ENCODE data around the gene RABGAP1L. TPM values are rescaled to one million over a fixed set of nuclear protein-coding genes. Genes with fewer than 3 reads are reported as not detected.
A peak's percentile ranks its signal among the peaks of the same experiment; 100 is the strongest.
"Not testable (repeated sequence)": the region's sequence is repeated elsewhere in the genome, so short reads cannot be mapped to it uniquely, and the experiment has no call there.

Gene RABGAP1L
- total RNA-seq, 1 donor from 2014 or later: 29.5 TPM

DNA sequence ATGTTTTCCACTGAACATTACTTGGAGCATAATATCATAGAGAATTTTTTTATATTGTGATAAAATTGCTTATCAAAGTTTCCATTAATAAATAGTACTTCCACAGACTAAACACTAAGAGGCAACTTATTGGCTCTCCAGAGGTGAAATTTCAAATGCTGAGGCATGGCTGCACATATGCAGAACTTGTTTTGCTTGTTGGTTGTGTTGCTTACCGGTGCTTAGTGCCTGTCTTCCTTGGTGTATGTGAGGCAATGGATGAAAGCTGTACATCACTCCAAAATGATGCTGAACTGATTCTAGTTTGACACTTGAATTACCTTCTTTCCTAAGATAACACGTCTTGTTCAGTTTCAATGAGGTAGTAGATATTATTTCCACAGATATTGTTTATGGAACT lies 258.6 kb downstream of the RABGAP1L start:
- no peak for DNase-seq (ENCODE audit: extremely low read depth, low read depth, low spot score)

DNA sequence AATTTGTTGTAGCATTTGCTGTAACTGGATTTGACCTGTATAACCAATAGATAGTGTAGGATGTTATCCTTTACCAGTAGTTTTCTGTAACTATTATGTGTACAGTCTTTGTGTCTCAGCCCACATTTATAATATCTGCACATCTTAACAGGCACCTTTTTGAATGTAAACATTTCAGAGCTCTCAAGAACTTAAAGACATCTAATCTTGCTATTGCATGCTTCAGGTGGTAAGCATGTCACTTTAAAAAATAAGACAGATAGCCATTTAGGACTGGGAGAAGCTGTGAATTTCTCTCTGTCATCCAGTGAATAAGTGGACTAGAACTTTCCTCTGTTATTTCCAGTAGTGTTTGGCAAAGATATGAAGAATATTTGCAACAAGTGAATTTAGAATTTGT lies 265.8 kb downstream of the RABGAP1L start:
- no peak for DNase-seq (ENCODE audit: extremely low read depth, low read depth, low spot score)

DNA sequence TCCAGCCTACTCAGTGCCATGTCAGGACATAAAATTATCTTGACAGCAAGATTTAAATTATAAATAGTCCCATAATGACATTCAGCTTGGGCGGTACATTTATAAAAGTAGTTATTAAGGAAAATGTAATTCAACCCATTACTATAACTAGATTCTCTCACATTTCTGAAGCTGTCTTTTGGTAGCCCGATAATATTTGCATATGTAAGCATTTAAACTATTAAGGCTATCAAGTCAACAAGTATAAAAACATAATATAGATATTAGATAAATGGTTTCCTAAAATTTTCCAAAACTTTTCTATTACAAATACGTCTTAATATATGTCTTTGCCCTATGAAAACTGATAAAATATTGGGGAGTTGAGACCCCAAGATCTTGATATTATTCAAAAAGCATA lies 266.8 kb downstream of the RABGAP1L start:
- no peak for DNase-seq (ENCODE audit: extremely low read depth, low read depth, low spot score)

DNA sequence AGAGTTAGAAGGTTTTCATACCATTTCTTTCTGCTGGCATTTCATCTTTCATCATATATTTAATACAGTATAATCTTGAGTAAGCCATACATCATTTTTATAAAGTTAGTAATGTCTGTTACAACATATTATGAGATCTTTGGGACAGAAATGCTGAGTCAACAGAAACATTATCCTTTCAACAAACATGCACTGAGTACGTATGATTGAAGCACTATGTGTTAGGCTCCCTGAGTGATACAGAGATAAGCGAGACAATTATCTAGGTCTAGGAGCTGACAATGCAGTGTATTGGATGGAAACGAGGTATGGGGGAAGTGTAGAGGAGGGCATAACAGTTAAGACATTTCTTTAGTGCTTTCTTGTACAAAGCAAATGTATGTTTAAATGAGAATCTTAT lies 268.7 kb downstream of the RABGAP1L start:
- no peak for DNase-seq (ENCODE audit: extremely low read depth, low read depth, low spot score)

DNA sequence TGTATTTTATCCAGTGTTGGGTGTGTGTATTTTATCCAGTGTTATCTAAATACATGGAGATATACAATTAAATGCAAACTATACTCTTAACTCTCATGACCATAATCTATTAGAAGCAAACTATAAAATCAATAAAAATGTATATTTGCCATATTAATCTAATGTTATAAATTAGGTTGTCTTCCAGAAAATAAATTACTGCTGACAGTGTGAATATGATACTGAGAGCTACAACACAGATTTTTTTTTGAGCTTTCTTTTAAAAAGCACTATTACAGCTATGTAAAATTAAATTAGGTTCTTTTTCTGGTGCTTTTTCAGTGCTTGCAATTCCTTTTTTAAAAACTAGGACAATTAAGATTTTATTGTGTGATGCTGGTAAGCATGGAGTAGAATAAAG lies 269.4 kb downstream of the RABGAP1L start:
- no peak for DNase-seq (ENCODE audit: extremely low read depth, low read depth, low spot score)

DNA sequence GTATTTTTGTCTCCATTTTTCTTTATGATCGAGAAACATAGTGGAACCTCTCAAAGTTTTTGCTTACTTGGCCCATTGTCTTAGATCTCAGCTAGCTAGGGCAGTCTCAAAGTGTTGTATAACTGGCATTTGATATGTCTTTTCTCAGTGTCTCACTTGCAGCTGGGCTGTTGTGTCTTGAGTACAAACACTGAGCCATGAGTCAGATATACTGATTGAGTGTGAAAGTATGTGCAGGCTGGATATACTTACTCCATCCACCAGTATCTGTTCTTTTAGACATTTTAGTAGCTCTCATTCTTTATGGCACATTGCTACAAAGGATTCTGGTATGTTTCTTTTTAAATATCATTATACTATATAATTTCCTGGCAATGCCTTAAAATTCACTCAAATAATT lies 274.1 kb downstream of the RABGAP1L start:
- no peak for DNase-seq (ENCODE audit: extremely low read depth, low read depth, low spot score)

DNA sequence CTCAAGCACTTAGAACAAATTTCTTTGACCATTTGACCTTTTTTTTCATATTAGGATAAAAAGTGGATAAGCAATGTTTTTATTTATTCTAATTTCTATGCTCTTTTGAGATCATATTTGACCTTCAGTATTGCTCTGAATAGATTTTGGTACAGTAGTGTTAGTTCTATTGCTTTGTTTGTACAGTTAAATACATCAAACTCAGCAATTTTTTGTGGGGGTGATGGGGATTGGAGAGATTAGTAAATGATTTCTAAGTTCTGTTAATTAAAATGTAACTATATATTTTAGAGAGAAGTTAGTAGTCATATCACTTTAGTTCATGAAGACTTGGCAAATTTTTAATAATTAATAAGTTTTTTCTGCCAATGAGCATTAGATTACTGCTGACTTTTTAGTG lies 286.0 kb downstream of the RABGAP1L start:
- DNase-seq (ENCODE audit: extremely low read depth, low read depth, low spot score): no peak

DNA sequence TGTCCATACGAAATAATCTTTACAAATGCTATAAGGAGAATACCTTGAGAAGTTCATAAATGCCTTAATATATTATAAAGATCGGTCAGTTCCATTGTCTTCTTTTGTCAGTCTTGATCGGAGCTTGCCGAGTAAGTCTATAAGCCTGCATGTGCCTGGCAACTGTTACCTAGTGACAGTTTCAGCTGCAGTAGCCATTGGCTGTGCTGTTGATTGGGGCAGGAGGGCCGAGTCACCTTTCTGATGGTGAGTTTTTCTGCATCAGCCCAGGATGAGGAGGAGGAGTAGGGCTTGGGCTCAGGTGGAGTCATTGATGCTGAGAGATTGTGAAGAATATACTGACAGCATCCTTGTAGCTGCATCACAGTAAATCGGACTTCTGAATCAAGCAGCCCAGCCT lies 286.5 kb downstream of the RABGAP1L start:
- DNase-seq (ENCODE audit: extremely low read depth, low read depth, low spot score): no peak

DNA sequence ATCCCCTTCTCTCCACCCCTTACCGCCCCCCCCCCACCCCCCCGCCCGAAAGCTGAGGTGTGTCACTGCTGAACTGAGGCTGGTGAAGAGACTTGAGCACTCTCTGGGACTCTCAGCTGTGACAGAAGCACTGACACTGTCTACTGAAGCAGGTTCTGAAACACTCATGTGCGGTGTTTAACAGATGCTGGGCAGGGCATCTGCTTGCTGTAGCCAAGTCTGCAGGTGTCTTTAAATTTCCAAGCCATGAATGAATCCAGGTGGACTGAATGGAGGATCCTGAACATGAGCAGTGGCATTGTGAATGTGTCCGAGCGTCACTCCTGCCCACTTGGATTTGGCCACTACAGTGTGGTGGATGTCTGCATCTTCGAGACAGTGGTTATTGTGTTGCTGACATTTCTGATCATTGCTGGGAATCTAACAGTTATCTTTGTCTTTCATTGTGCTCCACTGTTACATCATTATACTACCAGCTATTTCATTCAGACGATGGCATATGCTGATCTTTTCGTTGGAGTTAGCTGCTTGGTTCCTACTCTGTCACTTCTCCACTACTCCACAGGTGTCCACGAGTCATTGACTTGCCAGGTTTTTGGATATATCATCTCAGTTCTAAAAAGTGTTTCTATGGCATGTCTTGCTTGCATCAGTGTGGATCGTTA lies 288.7 kb downstream of the RABGAP1L start, which contains the start of gene GPR52:
Gene GPR52, plus strand, starts transcription at position 99 of the 665 bp plus-strand sequence. Its CDS starts 148 bp downstream, at position 247.
- DNase-seq (ENCODE audit: extremely low read depth, low read depth, low spot score): no peak

DNA sequence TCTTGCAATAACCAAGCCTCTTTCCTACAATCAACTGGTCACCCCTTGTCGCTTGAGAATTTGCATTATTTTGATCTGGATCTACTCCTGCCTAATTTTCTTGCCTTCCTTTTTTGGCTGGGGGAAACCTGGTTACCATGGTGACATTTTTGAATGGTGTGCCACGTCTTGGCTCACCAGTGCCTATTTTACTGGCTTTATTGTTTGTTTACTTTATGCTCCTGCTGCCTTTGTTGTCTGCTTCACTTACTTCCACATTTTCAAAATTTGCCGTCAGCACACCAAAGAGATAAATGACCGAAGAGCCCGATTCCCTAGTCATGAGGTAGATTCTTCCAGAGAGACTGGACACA lies 289.2 kb downstream of the RABGAP1L start:
- DNase-seq (ENCODE audit: extremely low read depth, low read depth, low spot score): no peak

DNA sequence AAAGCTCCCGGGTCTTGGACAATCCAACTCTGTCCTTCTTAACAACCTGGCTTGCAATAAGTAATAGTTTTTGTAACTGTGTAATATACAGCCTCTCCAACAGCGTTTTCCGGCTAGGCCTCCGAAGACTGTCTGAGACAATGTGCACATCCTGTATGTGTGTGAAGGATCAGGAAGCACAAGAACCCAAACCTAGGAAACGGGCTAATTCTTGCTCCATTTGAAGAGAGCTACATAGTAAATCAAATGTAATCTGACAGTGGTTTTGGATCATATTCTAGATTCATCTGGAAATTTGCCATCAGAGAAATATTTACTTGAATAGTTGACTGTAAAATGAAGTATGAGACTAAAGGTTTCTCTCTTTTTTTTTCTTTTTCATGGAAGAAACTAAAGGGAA lies 289.7 kb downstream of the RABGAP1L start:
- peak; percentile 23 for DNase-seq (ENCODE audit: extremely low read depth, low read depth, low spot score)

DNA sequence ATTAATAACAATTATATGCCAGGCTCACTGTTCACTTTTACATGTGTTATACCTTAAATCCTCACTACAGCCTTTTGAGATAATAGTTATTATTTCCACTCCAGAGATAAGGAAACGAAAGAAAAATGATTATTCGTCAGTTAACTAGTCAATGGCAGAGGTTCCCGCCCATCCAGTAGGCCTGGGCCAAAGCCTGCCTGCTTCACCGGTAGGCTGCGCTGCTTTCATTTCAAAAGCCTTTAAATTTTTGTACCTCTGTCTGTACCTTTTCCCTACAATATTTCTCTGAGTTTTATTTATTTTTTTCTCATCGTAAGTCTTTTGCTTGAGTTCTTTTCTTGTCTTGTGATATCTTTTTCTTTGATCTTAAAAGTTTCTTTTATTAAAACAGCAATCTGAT lies 292.1 kb downstream of the RABGAP1L start:
- DNase-seq (ENCODE audit: extremely low read depth, low read depth, low spot score): no peak

DNA sequence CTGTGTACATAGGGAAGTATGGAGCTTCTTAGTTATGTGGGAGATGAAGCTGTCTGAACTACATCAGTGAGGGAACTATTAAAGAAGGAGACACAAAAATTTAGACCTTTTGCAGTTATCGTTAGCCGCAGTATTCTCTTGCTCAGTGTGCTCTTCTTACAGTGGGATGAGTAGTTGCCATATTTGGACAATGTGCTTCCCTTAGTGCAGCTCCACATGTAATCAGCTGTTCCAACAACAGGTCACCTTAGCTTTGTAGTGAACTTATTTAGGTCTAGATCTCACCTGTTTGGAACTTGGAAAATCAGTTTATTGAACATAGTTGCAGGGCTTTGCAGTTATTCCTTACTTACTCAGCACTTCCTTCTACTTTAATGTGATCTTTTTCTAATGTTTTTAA lies 306.5 kb downstream of the RABGAP1L start:
- no peak for DNase-seq (ENCODE audit: extremely low read depth, low read depth, low spot score)

DNA sequence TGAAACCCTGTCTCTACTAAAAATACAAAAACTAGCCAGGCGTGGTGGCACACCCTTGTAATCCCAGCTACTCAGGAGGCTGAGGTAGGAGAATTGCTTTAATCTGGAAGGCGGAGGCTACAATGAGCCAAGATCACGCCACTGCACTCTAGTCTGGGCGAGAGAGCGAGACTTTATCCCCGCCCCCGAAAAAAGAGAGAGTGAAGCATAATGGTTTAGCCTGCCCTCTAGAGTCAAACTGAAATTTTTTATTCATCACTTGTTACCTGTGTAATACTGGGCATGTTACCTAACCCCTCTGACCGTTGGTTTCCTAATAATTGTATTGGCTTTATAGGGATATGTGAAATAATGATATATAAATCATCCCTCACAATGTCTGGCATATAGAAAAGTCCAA lies 307.3 kb downstream of the RABGAP1L start:
- no peak for DNase-seq (ENCODE audit: extremely low read depth, low read depth, low spot score)

DNA sequence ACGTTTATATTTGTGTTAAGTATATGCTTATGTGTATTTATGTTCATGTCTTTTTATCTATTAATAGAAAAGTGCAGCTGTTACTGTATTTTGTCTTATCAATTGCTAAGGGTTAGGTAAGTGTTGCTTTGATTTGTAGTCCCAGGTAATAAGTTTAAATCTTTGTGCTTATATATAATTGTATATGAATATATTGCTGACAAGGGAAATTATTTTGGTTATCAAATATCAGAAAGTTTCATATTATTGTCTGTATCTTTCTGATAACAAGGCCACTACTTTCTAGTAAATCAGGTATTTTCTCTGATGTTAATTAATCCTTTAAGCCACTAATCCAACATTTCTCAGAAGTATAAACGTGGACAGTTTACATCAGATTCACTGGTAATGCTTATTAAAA lies 309.7 kb downstream of the RABGAP1L start:
- no peak for DNase-seq (ENCODE audit: extremely low read depth, low read depth, low spot score)

DNA sequence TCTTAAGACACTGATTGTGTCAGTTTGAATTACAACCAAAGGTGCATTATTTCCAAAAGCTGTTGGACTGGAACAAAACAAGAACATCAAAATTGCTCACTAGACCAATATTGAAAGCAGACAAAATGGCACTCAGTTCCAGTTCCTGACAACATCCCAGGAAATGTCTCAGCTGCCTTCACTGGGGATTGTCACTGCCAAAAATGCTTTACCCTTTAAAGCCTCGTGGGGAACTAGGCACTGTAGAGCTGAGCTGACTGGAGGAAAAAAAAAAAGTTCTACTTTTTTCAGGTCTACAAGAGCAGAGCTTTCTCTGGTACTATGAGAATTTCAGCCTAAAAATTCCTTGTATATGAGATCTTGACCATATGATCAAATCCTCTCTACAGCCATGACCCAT lies 310.4 kb downstream of the RABGAP1L start:
- DNase-seq (ENCODE audit: extremely low read depth, low read depth, low spot score): no peak

DNA sequence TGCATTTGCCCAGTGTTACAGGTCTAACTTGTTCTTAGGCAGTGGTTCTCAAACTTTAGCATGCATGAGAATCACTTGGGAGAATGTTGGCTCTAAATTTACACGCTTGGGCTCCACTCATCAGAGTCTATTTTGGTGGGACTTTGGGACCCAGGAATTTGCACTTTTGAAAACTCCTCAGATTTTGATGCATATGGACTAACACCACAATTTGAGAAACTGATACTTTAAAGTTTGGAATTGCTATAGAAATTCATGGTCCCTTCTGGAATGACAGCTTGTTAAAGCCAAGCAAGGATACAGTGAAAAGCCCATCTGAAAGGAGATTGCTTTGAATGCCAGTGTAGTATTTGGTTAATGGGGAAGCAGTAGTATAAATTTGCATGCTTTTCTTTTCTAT lies 320.0 kb downstream of the RABGAP1L start:
- no peak for DNase-seq (ENCODE audit: extremely low read depth, low read depth, low spot score)

DNA sequence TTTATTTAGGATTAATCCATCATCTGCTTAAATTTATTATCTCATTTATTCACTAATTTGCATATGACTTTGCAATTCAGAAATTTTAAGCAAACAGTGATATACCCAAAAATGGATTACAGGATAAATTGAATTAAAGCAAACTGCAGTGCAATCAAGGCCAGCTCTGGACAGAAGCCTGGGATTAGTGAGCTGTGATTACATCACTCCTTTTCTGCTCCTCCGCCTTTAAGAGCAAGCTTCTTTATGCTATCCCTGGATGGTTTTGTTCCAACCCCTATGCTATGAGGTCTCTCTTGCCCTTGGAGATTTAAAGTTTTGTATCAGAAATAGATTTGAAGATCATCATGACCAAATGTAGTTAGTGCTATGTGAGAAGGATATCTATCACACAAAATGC lies 321.0 kb downstream of the RABGAP1L start:
- DNase-seq (ENCODE audit: extremely low read depth, low read depth, low spot score): no peak

DNA sequence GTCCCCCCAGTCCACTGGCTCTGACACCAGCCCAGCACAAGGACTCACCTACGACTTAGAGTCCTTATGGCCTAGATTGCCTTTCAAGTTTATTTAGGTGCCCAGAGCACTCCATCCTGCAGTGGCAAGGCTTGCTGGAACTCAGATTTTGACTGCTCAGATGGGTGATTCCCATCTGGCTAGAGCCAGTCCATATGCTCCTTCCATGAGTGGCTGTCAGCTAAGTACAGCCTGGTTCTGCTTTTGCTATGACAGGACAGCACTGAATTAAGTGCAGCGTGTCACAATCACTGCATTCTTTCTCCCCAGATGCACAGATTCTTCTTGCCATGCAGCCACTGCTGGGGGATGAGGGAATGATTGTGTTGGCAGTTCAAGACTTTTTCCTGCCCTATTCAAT lies 332.3 kb downstream of the RABGAP1L start:
- DNase-seq (ENCODE audit: extremely low read depth, low read depth, low spot score): no peak

DNA sequence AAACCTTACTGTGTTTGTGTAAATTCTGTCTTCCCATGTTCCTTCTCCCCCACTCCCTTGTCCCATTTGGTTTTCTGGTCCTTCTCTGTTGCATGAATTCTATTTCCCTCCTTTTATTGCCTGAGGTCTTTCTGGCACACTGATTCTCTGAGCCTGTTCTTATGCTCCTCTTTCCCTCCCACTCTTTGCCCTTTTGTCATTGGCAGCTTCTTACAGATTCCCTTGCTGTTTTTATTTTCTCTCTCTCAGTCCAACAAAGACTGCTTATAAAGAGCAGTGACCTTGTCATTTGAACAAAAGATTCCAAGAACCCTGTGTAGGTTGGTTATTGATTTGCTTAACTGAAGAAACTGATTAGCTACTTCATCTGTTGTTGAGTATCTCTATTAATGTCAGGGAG lies 338.2 kb downstream of the RABGAP1L start:
- no peak for DNase-seq (ENCODE audit: extremely low read depth, low read depth, low spot score)

DNA sequence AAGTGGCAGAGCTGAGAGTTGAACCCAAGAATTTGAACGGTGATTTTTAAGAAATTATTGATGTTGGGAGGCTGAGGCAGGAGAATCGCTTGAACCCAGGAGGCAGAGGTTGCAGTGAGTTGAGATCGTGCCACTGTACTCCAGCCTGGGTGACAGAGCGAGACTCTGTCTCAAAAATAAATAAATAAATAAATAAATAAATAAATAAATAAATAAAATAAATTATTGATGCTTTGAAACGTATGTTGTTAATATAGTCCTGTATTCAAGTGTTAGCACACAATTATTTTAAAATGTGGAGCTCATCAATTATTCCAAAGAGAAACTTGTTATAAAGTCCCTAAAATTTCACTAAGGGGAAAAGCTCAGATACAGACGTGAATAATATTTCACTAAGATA lies 357.4 kb downstream of the RABGAP1L start:
- DNase-seq (ENCODE audit: extremely low read depth, low read depth, low spot score): not testable (repeated sequence)

DNA sequence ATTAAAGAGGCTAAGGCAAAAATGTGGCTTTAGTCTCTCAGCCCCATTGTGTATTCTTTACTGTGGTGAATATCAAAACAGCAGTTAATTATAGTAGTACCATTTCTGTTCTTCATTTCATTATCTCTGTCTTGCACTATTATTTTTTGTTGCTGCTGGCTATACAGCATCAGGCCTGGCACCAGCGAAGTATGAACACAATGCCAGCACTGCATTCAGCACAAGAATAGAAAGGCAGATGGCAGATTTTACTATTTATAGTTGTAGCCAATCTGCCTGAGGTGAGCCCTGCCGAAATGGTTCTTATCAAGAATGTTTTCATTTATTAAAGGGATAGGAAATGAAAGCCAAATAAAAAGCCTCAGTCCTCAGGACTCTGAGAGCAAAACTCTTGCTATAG lies 360.5 kb downstream of the RABGAP1L start:
- DNase-seq (ENCODE audit: extremely low read depth, low read depth, low spot score): no peak

DNA sequence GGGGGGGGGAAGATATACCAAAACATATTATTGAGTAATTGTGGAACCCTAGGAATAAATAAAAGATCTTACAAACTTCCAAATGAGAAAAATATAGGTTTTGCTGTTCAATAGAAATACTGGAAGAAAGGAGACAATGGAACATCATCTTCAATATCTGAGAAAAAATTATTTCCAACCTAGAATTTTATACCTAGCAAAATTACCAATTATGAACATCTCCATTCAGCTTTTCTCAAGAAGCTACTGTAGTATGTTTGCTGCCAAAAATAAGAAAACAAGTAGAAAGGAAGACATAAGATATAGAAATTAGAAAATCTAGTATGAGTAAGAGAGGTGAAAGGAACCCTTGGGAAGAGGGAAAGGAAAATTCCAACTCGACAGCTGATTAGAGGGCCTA lies 372.4 kb downstream of the RABGAP1L start:
- DNase-seq (ENCODE audit: extremely low read depth, low read depth, low spot score): no peak
